Kidney (tissue), 14 donors: Measurements from ENCODE around the gene MAML2. TPM values are rescaled to one million over a fixed set of nuclear protein-coding genes. Genes with fewer than 3 reads are reported as not detected.

Source experiments
- DNase-seq, 5 donors: peaks; one replicate each; pipeline ENCODE4 v3.0.0-alpha.2; 2013 to 2020
- FAIRE-seq: peaks from 2 replicates; lab custom pipeline; 2012; peaks lifted over from hg19 to GRCh38; lab: Jason Lieb, UNC
- H3K27ac ChIP-seq, 2 donors: one replicate each; pipeline ENCODE4 v1.7.0; 2013; ENCODE audit warnings: low read depth in 2 of 2, low read length in 2 of 2, inconsistent platforms in 1 of 2
- H3K27me3 ChIP-seq: one replicate; pipeline ENCODE4 v1.7.1; 2013; ENCODE audit warnings: low read length, inconsistent platforms; ENCODE audit not compliant: control insufficient read depth, insufficient read depth
- H3K36me3 ChIP-seq, 3 donors: one replicate each; pipeline versions ENCODE4 v1.7.0 to v1.7.1; 2013; ENCODE audit warnings: low read length in 3 of 3, control low read depth in 1 of 3, inconsistent platforms in 1 of 3; ENCODE audit not compliant: insufficient read depth in 3 of 3, control insufficient read depth in 2 of 3
- H3K4me1 ChIP-seq, 3 donors: one replicate each; pipeline versions ENCODE4 v1.7.0 to v1.7.1; 2013; ENCODE audit warnings: low read length in 3 of 3, inconsistent platforms in 1 of 3, low read depth in 1 of 3; ENCODE audit not compliant: control insufficient read depth in 2 of 3, insufficient read depth in 2 of 3
- H3K4me3 ChIP-seq, 3 donors: one replicate each; pipeline versions ENCODE4 v1.7.0 to v1.8.1; 2013; ENCODE audit warnings: low read length in 3 of 3, control low read depth in 1 of 3, inconsistent platforms in 1 of 3
- H3K9ac ChIP-seq, 3 donors: one replicate each; pipeline versions ENCODE4 v1.7.0 to v1.7.1; 2013; ENCODE audit warnings: low read length in 3 of 3, control low read depth in 1 of 3, inconsistent platforms in 1 of 3
- H3K9me3 ChIP-seq, 3 donors: one replicate each; pipeline versions ENCODE4 v1.7.0 to v1.7.1; 2013; ENCODE audit warnings: low read length in 3 of 3, control low read depth in 1 of 3, inconsistent platforms in 1 of 3; ENCODE audit not compliant: control insufficient read depth in 2 of 3, insufficient read depth in 1 of 3
- CTCF ChIP-seq: IDR thresholded peaks from 3 replicates; pipeline ENCODE4 v1.5.1; 2012; ENCODE audit warnings: mild to moderate bottlenecking, moderate library complexity, borderline replicate concordance; ENCODE audit not compliant: insufficient read depth; ENCODE audit errors: extremely low read depth
- intact Hi-C: fragments of 100-400 bp; cut with DNase I; formaldehyde crosslinking; loops from one replicate; pipeline ENCODE4 v1.11.1; 2022
- polyA plus RNA-seq: library from polyadenylated mRNA; stranded (reverse); fragments of 350-450 nt; fragmentation: Illumina TruSeq; extraction: RNeasy Lipid Tissue Mini Kit (QIAGEN cat#74804); gene quantifications from one replicate; pipeline ENCODE4 v1.2.3, GENCODE V29; 2014; ENCODE audit warnings: low read depth, low replicate concordance; ENCODE audit not compliant: insufficient read depth
- total RNA-seq: library from RNA; stranded (reverse); fragmentation: NEBNext Ultra II Directional; extraction: Animal tissue kit (Norgen Biotek cat#: 25700); gene quantifications from one replicate; pipeline ENCODE4 v1.2.1, GENCODE V29; 2021
- donor health status: control.
- donor health status: control.
- donor health status: control.
- donor health status: control.
- donor health status: control.
- donor health status: DM: yes; HTN: yes; CAD: no.
- donor health status: Normal renal cell carcinoma (clear cell type).

The MAML2 gene
- total and polyA plus RNA-seq, 2 donors from 2014 or later: 4.9 to 32.3 TPM

DNA sequence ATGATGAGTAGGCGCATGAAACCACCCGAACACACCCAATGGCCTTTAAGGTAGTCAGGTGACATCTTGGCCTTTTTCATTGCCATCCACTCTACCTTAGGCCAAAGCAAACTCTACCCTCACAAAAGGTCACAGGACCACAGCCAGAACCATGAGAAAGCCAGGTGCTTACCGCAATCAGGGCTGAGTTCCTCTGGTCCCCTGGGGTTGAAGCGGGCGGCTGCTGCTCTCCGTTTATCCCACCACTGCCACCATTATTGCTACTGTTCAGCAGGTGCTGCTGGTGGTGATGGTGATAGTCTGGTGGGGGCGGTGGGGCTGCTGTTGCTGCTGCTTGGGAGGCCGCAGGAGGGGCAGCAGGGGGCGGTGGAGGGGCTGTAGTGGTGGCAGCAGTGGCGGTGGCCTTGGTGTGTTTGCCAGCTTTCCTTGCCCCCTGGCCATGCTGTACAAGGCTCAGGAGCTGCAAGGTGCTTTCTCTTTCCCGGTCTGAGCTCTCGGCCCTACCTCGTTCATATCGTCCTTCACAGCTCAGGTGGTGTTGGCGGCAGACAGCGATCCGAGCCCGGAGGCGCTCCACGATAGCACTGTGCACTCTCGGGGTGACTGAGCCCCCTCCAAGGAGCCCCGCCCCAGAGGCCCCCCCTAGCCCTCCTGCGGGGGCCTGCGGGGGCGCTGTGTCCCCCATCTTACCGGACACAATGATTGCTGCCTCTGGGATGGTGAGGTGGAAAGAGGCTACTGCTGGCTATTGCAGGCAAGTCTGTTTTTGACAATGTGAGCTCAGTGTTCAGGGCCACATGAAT lies 1.6 kb downstream of the MAML2 start:
- H3K4me1 ChIP-seq: peaks cover 12 to 35% (median 31%) of the 10 kb centered on the region in 3 donors
- H3K27me3 ChIP-seq: no peaks in the 10 kb centered on the region
- no peak for FAIRE-seq
- intact Hi-C loops: no loop called here
- H3K9ac ChIP-seq: peak overlapping the region; percentile 78 to 98 (median 91)
- peak; percentile 29 for TF ChIP-seq CTCF
- H3K27ac ChIP-seq: peak overlapping the region; percentile 89 to 93
- peak; percentile 53 to 86 (median 73) for DNase-seq
- H3K36me3 ChIP-seq: no peaks in the 10 kb centered on the region
- H3K9me3 ChIP-seq: no peaks in the 10 kb centered on the region
- H3K4me3 ChIP-seq: peak overlapping the region; percentile 88 to 98 (median 95)

DNA sequence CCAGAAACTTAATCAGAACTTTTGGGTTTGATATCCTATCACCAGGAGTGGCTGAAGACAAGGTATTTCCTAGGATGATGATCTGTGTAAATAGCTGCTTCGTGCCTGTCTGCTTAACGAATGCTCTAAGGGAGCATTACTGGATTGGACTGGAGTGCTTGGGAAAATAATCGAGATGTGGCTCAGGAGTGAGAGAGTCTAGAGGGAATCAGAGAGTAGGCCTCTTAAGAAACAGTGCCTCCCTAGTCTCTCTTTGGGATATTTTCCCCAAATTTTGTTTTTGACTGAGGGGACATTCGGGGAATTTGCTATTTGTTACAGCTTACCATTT lies 2.5 kb downstream of the MAML2 start:
- Histone ChIP-seq H3K9me3 (no peaks in the 10 kb centered on the region), H3K27ac (peak overlapping the region; percentile 89 to 93), H3K9ac (peak overlapping the region; percentile 38 to 78 (median 42)), H3K36me3 (no peaks in the 10 kb centered on the region), H3K27me3 (no peaks in the 10 kb centered on the region), H3K4me3 (peak overlapping the region; percentile 23 to 98 (median 88)), H3K4me1 (peaks cover 16 to 42% (median 40%) of the 10 kb centered on the region in 3 donors)
- DNase-seq (peak in 2 of 5 donors; percentile 30 to 79), FAIRE-seq (no peak)
- TF ChIP-seq CTCF: no peak
- intact Hi-C loops: no loop called here

DNA sequence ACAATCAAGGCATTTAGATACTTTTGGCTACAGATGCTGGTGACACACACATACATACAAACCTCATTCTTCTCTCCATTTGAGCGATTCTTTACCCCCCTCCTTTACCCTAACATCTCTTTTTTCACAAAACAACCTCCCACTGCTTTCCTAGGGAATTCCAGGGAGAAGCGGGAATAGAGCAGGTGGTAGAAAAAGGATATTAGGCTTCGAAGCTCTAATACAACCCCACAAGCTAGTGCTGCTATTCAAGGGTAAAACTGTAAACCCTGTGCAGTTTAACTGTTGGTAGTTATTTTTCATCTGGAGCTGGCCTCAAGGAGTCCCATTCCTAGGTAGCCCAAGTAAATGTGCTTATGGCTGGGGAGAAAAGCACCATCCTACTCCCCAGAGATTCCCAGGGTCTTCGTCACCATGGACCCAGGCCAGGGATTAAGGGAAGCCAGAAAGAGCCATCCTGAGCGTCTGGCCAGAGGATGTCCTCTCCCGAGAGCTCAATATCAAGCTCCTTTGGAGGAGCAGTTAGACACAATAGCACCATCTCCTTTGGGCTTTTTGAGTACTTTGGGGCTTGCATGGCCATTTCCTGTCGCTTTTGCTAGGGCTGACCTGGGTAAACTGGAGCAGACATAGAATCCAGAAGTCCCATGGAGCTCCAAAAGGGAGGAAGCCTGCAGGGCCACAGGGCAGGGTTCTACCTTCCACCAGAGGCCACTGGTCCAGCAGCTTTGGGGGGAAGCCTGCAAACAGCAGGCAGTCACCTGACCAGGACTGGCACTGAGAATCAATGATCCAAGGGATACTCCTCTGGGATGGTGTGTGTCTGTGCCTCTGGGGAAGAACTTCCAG lies 3.1 kb downstream of the MAML2 start:
- Histone ChIP-seq H3K4me1 (peaks cover 17 to 46% (median 43%) of the 10 kb centered on the region in 3 donors), H3K9me3 (no peaks in the 10 kb centered on the region), H3K9ac (peak overlapping the region; percentile 42 to 78 (median 52)), H3K27me3 (no peaks in the 10 kb centered on the region), H3K4me3 (peak overlapping the region; percentile 23 to 98 (median 88)), H3K27ac (peak overlapping the region; percentile 89 to 93), H3K36me3 (no peaks in the 10 kb centered on the region)
- intact Hi-C loops: no loop called here
- FAIRE-seq: no peak
- peak in 2 of 5 donors; percentile 28 to 51 for DNase-seq
- no peak for TF ChIP-seq CTCF
